Parathyroid adenoma (tissue), 2 donors: ENCODE data around the gene STOML1.

Experiments
- H2AFZ ChIP-seq: fragments of 300-600 bp; sonication (generic); one replicate; pipeline ENCODE4 v1.7.0; 2017; ENCODE audit warnings: antibody characterized with exemption, mild to moderate bottlenecking
- H3K27ac ChIP-seq: fragments of 300-600 bp; sonication (generic); one replicate; pipeline ENCODE4 v1.7.0; 2017
- H3K27me3 ChIP-seq: fragments of 300-600 bp; sonication (generic); one replicate; pipeline ENCODE4 v1.7.0; 2017; ENCODE audit warnings: low read length; ENCODE audit not compliant: control insufficient read depth, insufficient read depth
- H3K36me3 ChIP-seq: fragments of 300-600 bp; sonication (generic); one replicate; pipeline ENCODE4 v1.7.0; 2017; ENCODE audit warnings: low read length; ENCODE audit not compliant: control insufficient read depth, insufficient read depth
- H3K4me1 ChIP-seq: fragments of 300-600 bp; sonication (generic); one replicate; pipeline ENCODE4 v1.7.0; 2017; ENCODE audit warnings: control low read depth
- H3K4me2 ChIP-seq: fragments of 300-600 bp; sonication (generic); one replicate; pipeline ENCODE4 v1.7.0; 2017; ENCODE audit warnings: low read length
- H3K4me3 ChIP-seq: fragments of 300-600 bp; sonication (generic); one replicate; pipeline ENCODE4 v1.7.0; 2017; ENCODE audit warnings: low read depth, low read length
- H3K79me2 ChIP-seq: fragments of 300-600 bp; sonication (generic); one replicate; pipeline ENCODE4 v1.7.0; 2017; ENCODE audit warnings: control low read depth
- H3K9ac ChIP-seq: fragments of 300-600 bp; sonication (generic); one replicate; pipeline ENCODE4 v1.7.0; 2017; ENCODE audit warnings: mild to moderate bottlenecking
- H3K9me3 ChIP-seq: fragments of 300-600 bp; sonication (generic); one replicate; pipeline ENCODE4 v1.7.0; 2017; ENCODE audit warnings: low read length; ENCODE audit not compliant: control insufficient read depth
- TF ChIP-seq, protein P1 (sequence below): fragments of 300-600 bp; sonication (generic); IDR thresholded peaks from one replicate; pipeline ENCODE4 v1.7.0; 2017; ENCODE audit warnings: antibody characterized with exemption, mild to moderate bottlenecking
- donor health status: primary hyperparathyroidism.

STOML1 gene

GRCh38 chr15:74038707-74039655 lies 46.9 kb upstream of the STOML1 start:
- H3K9me3 ChIP-seq: no peaks in the 10 kb centered on the region
- no peak overlapping the region for H3K9ac ChIP-seq
- no peaks in the 10 kb centered on the region for H3K36me3 ChIP-seq
- no peaks in the 10 kb centered on the region for H3K4me1 ChIP-seq
- TF ChIP-seq, protein P1, sequence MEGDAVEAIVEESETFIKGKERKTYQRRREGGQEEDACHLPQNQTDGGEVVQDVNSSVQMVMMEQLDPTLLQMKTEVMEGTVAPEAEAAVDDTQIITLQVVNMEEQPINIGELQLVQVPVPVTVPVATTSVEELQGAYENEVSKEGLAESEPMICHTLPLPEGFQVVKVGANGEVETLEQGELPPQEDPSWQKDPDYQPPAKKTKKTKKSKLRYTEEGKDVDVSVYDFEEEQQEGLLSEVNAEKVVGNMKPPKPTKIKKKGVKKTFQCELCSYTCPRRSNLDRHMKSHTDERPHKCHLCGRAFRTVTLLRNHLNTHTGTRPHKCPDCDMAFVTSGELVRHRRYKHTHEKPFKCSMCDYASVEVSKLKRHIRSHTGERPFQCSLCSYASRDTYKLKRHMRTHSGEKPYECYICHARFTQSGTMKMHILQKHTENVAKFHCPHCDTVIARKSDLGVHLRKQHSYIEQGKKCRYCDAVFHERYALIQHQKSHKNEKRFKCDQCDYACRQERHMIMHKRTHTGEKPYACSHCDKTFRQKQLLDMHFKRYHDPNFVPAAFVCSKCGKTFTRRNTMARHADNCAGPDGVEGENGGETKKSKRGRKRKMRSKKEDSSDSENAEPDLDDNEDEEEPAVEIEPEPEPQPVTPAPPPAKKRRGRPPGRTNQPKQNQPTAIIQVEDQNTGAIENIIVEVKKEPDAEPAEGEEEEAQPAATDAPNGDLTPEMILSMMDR: no peak
- H3K27me3 ChIP-seq: no peaks in the 10 kb centered on the region
- H2AFZ ChIP-seq: no peak overlapping the region
- no peak overlapping the region for H3K27ac ChIP-seq
- H3K4me3 ChIP-seq: no peak overlapping the region
- no peak overlapping the region for H3K4me2 ChIP-seq
- no peaks in the 10 kb centered on the region for H3K79me2 ChIP-seq

DNA sequence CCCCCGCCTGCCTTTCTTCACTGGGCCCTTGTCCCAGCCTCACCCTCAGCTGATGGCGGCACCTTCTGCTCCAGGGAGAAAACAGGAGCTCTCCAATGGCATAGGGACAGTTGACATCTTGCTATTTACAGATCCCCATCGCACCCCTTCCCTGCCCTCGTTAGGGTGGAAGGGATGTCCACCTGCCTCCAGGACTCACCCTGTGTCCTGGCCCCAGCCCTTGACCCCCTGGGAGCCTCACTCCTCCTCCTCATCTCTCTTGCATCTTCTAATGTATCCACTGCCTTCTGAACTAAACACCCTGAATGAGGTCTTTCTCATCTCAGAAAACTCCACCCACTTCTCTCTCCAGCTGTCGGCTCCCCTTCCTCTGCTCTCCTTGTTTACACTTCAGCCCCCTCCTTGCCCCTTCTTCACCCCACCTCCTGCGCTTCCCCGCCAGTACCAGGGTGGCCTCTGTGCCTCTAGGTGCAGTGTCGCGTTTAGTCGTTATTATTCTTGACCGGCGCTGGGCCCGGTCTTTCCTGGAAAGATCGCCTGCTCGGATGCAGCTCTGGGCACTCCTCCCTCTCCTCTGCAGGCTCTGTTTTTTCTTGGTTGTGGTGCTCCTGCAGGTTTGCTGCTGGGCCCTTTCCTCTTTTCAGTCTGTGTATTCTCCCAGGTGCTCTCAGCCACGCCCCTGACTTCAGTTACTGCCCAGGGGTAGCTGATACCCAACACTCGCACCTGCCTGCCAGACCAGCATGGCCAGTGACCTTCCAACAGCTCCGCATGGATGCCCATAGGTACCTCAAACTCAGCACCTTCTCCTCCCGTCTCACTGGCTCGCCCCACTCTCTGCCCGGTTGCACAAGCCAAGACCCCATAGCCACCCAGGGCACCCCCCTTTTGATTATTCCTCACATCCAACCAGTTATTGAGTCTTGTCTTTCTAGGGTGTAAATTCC lies 45.3 kb upstream of the STOML1 start:
- no peak overlapping the region for H3K4me3 ChIP-seq
- no peaks in the 10 kb centered on the region for H3K4me1 ChIP-seq
- H3K36me3 ChIP-seq: no peaks in the 10 kb centered on the region
- no peaks in the 10 kb centered on the region for H3K79me2 ChIP-seq
- H3K4me2 ChIP-seq: no peak overlapping the region
- TF ChIP-seq, protein P1: no peak
- H3K9me3 ChIP-seq: no peaks in the 10 kb centered on the region
- H3K9ac ChIP-seq: no peak overlapping the region
- H3K27me3 ChIP-seq: no peaks in the 10 kb centered on the region
- H3K27ac ChIP-seq: no peak overlapping the region
- H2AFZ ChIP-seq: no peak overlapping the region

- no peak overlapping the region for H3K4me3 ChIP-seq
- H2AFZ ChIP-seq: no peak overlapping the region
- H3K27ac ChIP-seq: no peak overlapping the region
- no peak overlapping the region for H3K9ac ChIP-seq
- no peaks in the 10 kb centered on the region for H3K27me3 ChIP-seq
- TF ChIP-seq, protein P1: peak; percentile 34
- no peaks in the 10 kb centered on the region for H3K9me3 ChIP-seq
- no peaks in the 10 kb centered on the region for H3K4me1 ChIP-seq
- no peaks in the 10 kb centered on the region for H3K79me2 ChIP-seq
- no peaks in the 10 kb centered on the region for H3K36me3 ChIP-seq
- H3K4me2 ChIP-seq: no peak overlapping the region
These were observed 44.4 kb upstream of the STOML1 start for GRCh38 chr15:74036271-74037170.

GRCh38 chr15:74035121-74036017 lies 43.3 kb upstream of the STOML1 start:
- H3K4me3 ChIP-seq: no peak overlapping the region
- H3K27ac ChIP-seq: no peak overlapping the region
- H3K27me3 ChIP-seq: no peaks in the 10 kb centered on the region
- H2AFZ ChIP-seq: no peak overlapping the region
- H3K4me2 ChIP-seq: no peak overlapping the region
- no peaks in the 10 kb centered on the region for H3K36me3 ChIP-seq
- H3K79me2 ChIP-seq: no peaks in the 10 kb centered on the region
- H3K9ac ChIP-seq: no peak overlapping the region
- TF ChIP-seq, protein P1: no peak
- no peaks in the 10 kb centered on the region for H3K4me1 ChIP-seq
- no peaks in the 10 kb centered on the region for H3K9me3 ChIP-seq
